HG03108 (cell line): ENCODE data around the gene RALGPS1.

Source experiments
- ATAC-seq: cut with Tn5 transposase; IDR thresholded peaks from one replicate; pipeline ENCODE4 v1.9.1; 2021; ENCODE audit warnings: moderate library complexity; ENCODE audit not compliant: unreplicated experiment

The RALGPS1 gene

DNA sequence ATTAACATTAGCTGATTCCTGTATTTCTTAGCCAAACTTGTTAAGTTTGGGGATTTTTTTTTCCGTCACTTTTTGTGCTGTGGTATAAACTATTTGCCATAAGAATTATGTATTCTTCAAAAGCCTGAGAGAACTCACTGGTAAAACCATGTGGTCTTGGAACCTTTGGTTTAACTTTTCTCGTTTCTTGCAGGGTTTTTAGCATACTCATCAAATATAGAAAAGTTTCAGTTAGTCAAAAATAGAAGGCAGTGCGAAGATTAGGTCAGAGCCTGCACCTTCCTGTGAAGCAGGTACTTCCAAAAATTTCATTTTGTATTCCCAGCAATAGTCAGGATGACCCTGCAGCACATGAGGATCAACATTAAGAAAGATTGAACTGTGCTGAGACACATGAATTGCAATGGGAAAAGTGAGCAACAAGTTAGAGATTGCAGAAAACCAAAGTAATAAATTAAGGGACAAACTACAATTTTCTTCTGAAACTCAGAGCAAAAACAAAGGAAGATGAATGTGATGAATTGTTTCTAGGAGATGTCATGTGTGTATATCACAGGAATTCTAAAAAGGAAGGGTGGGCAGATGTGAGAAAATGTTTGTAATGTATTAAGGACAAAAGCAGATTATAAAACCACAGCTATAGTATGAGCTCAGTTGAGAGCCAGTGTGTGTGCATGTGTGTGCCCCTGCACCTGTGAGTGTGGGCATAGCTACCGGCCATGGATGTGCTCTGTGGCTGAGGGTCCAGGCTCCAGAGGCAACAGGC is 105.6 kb downstream of the RALGPS1 start:
- no peak for ATAC-seq

GRCh38 chr9:127020802-127021078 is 106.2 kb downstream of the RALGPS1 start:
- no peak for ATAC-seq

DNA sequence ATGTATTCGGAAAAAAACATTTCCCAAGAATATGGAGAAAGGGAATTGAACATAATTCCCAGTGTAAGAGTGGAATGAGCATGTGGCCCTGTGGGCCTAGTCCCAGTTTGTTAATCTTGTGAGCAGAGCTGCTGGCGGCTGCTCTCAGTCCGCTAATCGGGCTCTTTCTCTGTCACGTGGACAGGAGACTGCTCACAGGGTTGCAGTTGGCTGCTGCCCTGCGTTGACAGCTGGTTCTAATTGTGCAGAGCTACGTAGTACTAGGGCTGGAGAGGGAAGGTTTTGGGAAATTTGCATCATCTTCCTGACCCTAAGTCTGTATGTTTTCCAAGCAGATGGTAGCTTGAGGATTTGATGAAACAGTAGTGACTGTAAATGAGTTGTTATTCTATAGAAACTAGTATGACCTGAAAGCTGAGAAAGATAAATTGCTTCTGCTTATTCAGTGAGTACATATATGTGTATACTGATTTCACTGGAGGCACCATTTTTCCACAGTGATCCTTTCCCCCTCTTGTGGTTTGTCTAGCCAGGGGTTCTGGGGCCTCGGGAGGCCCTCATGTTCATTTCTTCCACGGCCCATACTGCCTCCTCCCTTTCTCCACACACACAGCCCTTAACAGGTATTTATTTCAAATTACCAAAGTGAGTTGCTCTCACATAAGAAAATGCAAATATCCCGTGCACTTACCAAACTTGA is 107.2 kb downstream of the RALGPS1 start:
- no peak for ATAC-seq

GRCh38 chr9:127022913-127023660 is 108.5 kb downstream of the RALGPS1 start:
- ATAC-seq: no peak

DNA sequence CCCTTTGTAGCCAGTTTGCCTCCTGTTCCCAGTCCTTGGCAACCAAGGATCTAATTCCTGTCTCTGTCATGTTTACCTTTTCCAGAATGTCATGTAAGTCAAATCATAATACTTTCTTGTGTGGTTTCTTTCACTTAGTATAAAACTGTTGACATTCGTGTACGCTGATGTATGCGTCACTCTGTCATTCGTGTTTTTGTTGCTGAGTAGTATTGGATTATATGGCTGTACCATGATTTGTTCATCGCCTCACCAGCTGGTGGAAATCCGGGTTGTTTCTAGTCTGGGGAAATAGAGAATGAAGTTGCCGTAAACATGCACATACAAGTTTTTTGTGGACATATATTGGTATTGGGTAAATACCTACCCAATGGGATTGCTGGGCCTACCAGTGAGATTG is 110.5 kb downstream of the RALGPS1 start:
- no peak for ATAC-seq

GRCh38 chr9:127027694-127028093 is 113.1 kb downstream of the RALGPS1 start:
- ATAC-seq: no peak

GRCh38 chr9:127029548-127029947 is 115.0 kb downstream of the RALGPS1 start:
- no peak for ATAC-seq

GRCh38 chr9:127030814-127031740 is 116.5 kb downstream of the RALGPS1 start:
- ATAC-seq: no peak

DNA sequence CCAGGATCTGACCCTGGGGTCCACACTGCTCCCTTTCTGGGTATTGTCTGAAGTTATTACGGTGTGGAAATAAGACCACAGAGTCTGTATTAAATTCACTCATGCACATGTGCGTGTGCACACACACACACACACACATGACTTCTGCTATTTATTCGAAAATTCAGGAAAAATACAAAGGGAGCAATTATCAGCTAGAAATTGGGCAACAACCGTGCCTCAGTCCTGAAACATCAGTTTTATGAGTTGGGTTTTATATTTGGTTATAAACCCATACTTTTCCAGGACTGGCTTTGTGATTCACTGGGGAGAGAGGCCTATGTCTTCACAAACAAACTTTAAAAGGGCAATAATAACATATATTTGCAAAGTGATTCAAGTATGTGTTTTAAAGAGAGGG is 117.7 kb downstream of the RALGPS1 start:
- ATAC-seq: no peak

- ATAC-seq: no peak
Measured at GRCh38 chr9:127033061-127033460, 118.5 kb downstream of the RALGPS1 start.

GRCh38 chr9:127033789-127034188 is 119.2 kb downstream of the RALGPS1 start:
- no peak for ATAC-seq

- ATAC-seq: no peak
Measured at GRCh38 chr9:127034691-127035090, 120.1 kb downstream of the RALGPS1 start.

GRCh38 chr9:127035423-127035822 is 120.8 kb downstream of the RALGPS1 start:
- no peak for ATAC-seq

- no peak for ATAC-seq
Measured at GRCh38 chr9:127035948-127036347, 121.4 kb downstream of the RALGPS1 start.

DNA sequence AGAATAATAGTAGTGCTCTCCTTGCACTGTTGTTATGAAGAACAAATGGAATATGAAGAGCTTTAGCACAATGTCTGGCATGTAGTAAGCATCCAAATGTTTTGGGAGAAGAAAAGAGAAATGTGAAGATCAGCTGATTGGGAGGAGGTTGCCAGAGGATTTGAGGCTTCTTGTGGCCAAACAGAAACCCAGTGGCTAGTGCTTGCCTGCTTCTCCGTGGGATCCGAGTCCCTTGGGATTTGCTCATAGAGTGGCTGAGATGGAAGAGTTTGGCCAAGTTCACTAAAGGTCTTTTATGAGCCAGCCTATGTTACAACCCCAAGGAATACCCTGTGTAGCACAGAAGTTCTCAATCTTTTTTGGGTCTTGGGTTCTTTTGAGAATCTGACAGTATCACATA is 121.9 kb downstream of the RALGPS1 start:
- no peak for ATAC-seq

GRCh38 chr9:127038531-127038930 is 123.9 kb downstream of the RALGPS1 start:
- no peak for ATAC-seq

- ATAC-seq: no peak
Measured at GRCh38 chr9:127039492-127039891, 124.9 kb downstream of the RALGPS1 start.

GRCh38 chr9:127045148-127045547 is 130.6 kb downstream of the RALGPS1 start:
- no peak for ATAC-seq

- no peak for ATAC-seq
Measured at GRCh38 chr9:127047971-127048370, 133.4 kb downstream of the RALGPS1 start.

- peak; percentile 74 for ATAC-seq
Measured at GRCh38 chr9:127049044-127049443, 134.5 kb downstream of the RALGPS1 start.

GRCh38 chr9:127049581-127049980 is 135.0 kb downstream of the RALGPS1 start:
- ATAC-seq: no peak
